PFSK-1 (cell line): ENCODE measurements around the gene EXO5.

Experiments used
- FOXP2 ChIP-seq: optimal IDR thresholded peaks from 2 replicates; pipeline ENCODE3; 2011; ENCODE audit warnings: borderline replicate concordance, control low read depth, inconsistent platforms; ENCODE audit not compliant: insufficient read depth; ENCODE audit errors: extremely low read length, extremely low read depth
- POLR2AphosphoS5 ChIP-seq: IDR thresholded peaks from 2 replicates; pipeline ENCODE4 v1.6.1; 2012; ENCODE audit warnings: low read depth, mild to moderate bottlenecking, control low read depth, low read length, moderate library complexity
- SIN3A ChIP-seq: IDR thresholded peaks from 2 replicates; pipeline ENCODE4 v1.6.1; 2012; ENCODE audit warnings: mild to moderate bottlenecking, low read length, moderate library complexity, borderline replicate concordance; ENCODE audit not compliant: insufficient read depth
- TAF1 ChIP-seq: IDR thresholded peaks from 2 replicates; pipeline ENCODE4 v1.6.1; 2012; ENCODE audit warnings: low read length, control low read depth, borderline replicate concordance; ENCODE audit not compliant: insufficient read depth
- TF ChIP-seq, protein P1 (sequence below), 2 experiments: IDR thresholded peaks; 2 replicates each; pipeline versions ENCODE4 v1.6.1 to v1.8.0; 2011 to 2012; ENCODE audit warnings: low read depth in 2 of 2, low read length in 2 of 2, control low read depth in 1 of 2, inconsistent platforms in 1 of 2, mild to moderate bottlenecking in 1 of 2, moderate library complexity in 1 of 2; ENCODE audit not compliant: insufficient read depth in 1 of 2

Gene EXO5

DNA sequence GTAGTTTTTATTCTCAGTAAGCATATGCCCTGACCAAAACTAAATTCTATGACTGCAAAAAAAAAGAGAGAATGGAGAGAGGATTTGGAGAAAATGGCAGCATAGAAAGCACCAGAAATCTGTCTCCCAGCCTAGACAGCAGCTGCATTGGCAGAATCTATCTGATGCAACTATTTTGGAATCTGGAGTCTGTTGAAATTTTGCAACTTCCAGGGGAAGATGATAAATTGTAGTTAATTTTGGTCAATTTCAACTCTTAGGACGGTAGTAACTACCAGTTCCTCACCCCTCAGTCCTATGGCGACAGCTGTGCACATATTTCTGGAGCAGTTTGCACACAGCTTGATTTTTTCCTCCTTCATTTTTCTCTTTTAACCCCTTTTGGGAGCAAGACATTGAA, 10.9 kb downstream of the EXO5 start:
- TF ChIP-seq, protein P1, sequence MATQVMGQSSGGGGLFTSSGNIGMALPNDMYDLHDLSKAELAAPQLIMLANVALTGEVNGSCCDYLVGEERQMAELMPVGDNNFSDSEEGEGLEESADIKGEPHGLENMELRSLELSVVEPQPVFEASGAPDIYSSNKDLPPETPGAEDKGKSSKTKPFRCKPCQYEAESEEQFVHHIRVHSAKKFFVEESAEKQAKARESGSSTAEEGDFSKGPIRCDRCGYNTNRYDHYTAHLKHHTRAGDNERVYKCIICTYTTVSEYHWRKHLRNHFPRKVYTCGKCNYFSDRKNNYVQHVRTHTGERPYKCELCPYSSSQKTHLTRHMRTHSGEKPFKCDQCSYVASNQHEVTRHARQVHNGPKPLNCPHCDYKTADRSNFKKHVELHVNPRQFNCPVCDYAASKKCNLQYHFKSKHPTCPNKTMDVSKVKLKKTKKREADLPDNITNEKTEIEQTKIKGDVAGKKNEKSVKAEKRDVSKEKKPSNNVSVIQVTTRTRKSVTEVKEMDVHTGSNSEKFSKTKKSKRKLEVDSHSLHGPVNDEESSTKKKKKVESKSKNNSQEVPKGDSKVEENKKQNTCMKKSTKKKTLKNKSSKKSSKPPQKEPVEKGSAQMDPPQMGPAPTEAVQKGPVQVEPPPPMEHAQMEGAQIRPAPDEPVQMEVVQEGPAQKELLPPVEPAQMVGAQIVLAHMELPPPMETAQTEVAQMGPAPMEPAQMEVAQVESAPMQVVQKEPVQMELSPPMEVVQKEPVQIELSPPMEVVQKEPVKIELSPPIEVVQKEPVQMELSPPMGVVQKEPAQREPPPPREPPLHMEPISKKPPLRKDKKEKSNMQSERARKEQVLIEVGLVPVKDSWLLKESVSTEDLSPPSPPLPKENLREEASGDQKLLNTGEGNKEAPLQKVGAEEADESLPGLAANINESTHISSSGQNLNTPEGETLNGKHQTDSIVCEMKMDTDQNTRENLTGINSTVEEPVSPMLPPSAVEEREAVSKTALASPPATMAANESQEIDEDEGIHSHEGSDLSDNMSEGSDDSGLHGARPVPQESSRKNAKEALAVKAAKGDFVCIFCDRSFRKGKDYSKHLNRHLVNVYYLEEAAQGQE (IDR thresholded peaks at IDR 0.05; ENCODE audit: insufficient read depth in 1 of 2, low read depth in 2 of 2, low read length in 2 of 2): no peak
- no peak for TF ChIP-seq TAF1
- no peak for TF ChIP-seq SIN3A
- TF ChIP-seq POLR2AphosphoS5: no peak
- TF ChIP-seq FOXP2: no peak

DNA sequence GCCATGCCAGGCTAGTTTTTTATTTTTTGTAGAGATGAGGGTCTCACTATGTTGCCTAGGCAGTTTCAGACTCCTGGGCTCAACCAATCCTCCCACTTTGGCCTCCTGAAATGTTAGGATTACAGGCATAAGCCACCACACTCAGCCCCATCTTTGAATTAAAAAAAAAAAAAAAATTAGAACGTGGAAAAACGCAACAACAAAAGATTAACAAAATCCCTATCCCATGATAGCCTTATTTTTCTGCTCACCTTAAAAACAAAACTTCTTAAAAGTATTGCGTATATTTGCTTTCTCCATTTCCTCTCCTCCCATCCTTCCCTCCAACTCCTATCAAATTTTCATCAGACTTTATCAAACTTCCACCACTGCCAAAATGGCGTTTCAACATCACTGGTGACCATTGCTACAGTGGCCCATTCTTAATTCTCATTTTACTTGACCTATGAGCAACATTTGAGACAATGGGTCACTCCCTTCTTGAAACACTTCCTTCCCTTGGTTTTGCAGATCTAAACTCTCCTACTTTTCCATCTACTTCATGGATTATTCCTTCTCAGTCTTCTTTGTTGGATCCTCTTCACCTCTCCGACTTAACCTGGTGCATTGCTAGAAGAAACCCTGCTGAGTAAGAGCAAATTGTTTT, 22.3 kb downstream of the EXO5 start:
- TF ChIP-seq, protein P1 (IDR thresholded peaks at IDR 0.05; ENCODE audit: insufficient read depth in 1 of 2, low read depth in 2 of 2, low read length in 2 of 2): no peak
- TF ChIP-seq SIN3A: no peak
- TF ChIP-seq TAF1: no peak
- TF ChIP-seq POLR2AphosphoS5: no peak
- no peak for TF ChIP-seq FOXP2

DNA sequence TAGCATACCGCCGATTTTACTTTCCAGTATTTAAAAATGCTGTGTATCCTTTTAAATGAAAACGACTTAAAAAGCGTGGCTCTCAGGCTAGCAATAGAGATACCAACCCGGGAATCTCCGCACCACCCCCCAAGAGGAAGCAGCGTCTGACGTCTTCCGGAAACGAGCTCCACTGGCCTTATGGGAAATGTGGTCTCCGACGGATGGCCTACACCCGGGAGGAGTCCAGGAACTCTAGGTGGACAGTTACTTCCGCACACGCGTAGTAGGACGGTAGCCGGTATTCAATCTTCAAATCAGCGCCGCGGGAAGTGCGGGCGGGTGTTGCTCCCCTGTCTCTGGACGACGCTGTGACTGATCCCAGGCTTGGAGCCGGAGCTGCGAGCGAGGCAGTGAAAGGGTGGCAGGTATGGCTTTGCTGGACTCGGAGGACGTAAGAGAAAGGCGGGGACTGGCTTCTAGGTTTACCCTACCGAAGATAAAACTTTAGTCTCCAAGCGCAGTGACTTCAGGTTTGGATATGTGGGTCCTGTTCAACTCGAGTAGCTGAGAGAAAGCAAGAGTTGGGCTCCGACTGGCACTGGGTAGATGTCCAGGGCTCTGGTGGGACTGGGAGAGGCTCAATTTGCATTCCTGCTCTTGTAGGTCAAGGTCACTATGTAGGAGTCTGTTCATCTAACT, 23.0 kb downstream of the EXO5 start, which contains the start of gene ZNF684:
ZNF684 (plus strand) TSS at position 257 of the 681 bp plus-strand sequence. CDS start 1,530 bp downstream, outside the sequence.
- TF ChIP-seq FOXP2 (no peak), POLR2AphosphoS5 (0 out of 2 replicates have a peak, but pooled peaks have one; percentile 46), TAF1 (0 out of 2 replicates have a peak, but pooled peaks have one; percentile 49)
- TF ChIP-seq, protein P1 (IDR thresholded peaks at IDR 0.05; ENCODE audit: insufficient read depth in 1 of 2, low read depth in 2 of 2, low read length in 2 of 2): no peak

DNA sequence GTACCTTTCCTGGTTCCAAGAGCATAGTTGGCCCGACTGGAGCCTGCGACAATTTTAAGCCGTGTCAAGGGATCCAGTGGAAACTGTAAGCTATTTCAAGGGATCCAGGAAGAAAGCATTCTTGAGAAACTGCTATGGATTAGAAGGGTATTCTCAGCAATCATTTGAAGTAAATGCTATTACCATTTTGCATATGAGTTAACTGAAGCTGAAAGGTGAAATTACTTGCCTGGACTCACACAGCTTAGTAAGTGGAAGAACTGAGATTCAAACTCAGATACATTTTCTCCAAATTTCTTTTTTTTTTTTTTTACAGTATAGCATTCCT, 23.5 kb downstream of the EXO5 start:
- TF ChIP-seq FOXP2 (no peak), SIN3A (no peak), POLR2AphosphoS5 (no peak), TAF1 (no peak)
- TF ChIP-seq, protein P1 (IDR thresholded peaks at IDR 0.05; ENCODE audit: insufficient read depth in 1 of 2, low read depth in 2 of 2, low read length in 2 of 2): no peak
